SK-MEL-5 (cell line): Measurements from ENCODE around the gene C10orf67. TPM values are rescaled to one million over a fixed set of nuclear protein-coding genes. Genes with fewer than 3 reads are reported as not detected.

Source experiments
- DNase-seq: peaks from one replicate; pipeline ENCODE4 v3.0.0-alpha.2; 2016; ENCODE audit warnings: low read depth, low spot score
- in situ Hi-C: cut with HindIII; loops from 2 replicates; pipeline ENCODE4 v1.10.0; 2016; ENCODE audit warnings: low sequenced_read_pairs, high pct_unique_total_duplicates, low pct_unique_long_range_greater_than_20kb
- small RNA-seq, 2 experiments: library from RNA; depleted of rRNA; stranded (forward); fragments of <200 nt; gene quantifications; one replicate each; pipeline ENCODE3, GENCODE V24; 2014
- total RNA-seq: library from RNA; depleted of rRNA; stranded (reverse); fragments of >200 nt; shearing (Covaris generic); gene quantifications from 2 replicates; pipeline ENCODE4 v1.2.3, GENCODE V29; 2014; rRNA removed

The C10orf67 gene
- total RNA-seq, 1 experiment from 2014 or later: not detected

- no peak for DNase-seq
- in situ Hi-C loops: no loop called here
Measured at GRCh38 chr10:23173214-23174073, 171.2 kb downstream of the C10orf67 start.

GRCh38 chr10:23172429-23173213, 172.0 kb downstream of the C10orf67 start:
- DNase-seq: no peak
- in situ Hi-C loops: no loop called here

GRCh38 chr10:23171232-23171876, 173.2 kb downstream of the C10orf67 start:
- in situ Hi-C loops: no loop called here
- DNase-seq: peak; percentile 14

DNA sequence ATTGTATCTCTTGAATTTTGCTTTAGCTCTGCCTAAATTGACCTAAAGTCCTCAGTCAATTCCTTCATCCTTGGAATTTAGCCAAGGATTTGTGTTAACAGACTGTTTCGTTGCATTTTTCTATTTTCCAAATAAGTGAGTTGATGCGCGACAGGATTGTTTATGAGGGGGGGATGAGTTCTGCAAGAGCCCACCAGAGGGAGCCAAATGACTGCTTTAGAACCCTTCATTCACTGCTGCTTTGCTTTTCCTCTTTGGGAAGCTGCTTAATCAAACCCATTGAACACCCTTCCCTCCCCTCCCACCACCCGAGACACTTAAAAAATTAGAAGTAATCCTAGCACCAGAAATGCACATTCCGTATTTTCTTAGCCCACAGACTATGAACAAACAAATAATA, 186.2 kb downstream of the C10orf67 start:
- in situ Hi-C loops: no loop called here

GRCh38 chr10:23157691-23158369, 186.8 kb downstream of the C10orf67 start:
- in situ Hi-C loops: no loop called here
- peak; percentile 60 for DNase-seq

More for the DNA sequence above, 186.2 kb downstream of the C10orf67 start:
- peak; percentile 65 for DNase-seq

- DNase-seq: no peak
- in situ Hi-C loops: no loop called here
Measured at GRCh38 chr10:23157239-23157681, 187.3 kb downstream of the C10orf67 start.

DNA sequence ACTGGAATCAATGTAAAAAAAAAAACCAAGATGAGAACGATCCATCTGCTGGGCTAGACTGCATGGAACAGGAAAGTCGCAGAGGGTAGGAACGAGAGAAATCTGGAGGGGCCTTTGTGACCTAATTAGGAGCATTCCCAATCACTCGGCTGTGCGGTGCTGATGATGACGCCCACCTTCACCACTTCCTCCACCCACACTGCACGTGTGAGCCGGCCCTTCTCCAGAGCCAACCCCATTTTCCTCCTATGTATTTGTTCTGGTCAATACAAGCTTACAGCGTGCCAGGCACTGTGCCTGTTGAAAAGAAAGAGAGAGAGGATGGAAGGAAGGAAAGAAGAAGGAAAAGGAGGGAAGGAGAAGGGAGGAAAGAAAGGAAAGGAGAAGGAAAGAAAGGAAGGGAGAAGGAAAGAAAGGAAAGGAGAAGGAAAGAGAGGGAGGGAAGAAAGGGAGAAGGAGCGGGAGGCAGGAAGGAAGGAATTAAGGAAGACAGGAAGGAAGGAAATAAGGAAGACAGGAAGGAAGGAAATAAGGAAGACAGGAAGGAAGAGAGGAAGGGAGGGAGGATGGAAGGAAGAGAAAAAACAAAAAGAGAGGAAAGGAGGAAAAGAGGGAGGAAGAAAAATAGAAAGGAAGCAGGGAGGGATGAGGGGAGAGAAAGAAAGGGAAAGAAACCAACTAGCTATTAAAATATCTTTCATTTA, 188.0 kb downstream of the C10orf67 start:
- no peak for DNase-seq
- in situ Hi-C loops: no loop called here

- DNase-seq: no peak
- in situ Hi-C loops: no loop called here
Measured at GRCh38 chr10:23155169-23155568, 189.4 kb downstream of the C10orf67 start.

Small RNAs within 50 kb of the gene (small RNA-seq; reads per million reads assigned to genes)
- gene MIR1254-2 (0 reads per million in 2 experiments), gene RF00561 (0 reads per million in 2 experiments)

Other genes starting within 250 kb of the C10orf67 start
- gene MSRB2, start 249.2 kb downstream of the C10orf67 start, total RNA-seq: 26.5 and 27.5 TPM in 2 replicates
- not detected in 2 replicates for gene PTF1A, start 152.5 kb downstream of the C10orf67 start, total RNA-seq
- 5.1 and 5.4 TPM in 2 replicates for gene OTUD1, start 94.3 kb upstream of the C10orf67 start, total RNA-seq